GM12874 (cell line): ENCODE results near the gene LTBP1.

ENCODE experiments used
- TF ChIP-seq, protein P1 (sequence below): IDR thresholded peaks from 2 replicates; pipeline ENCODE4 v1.5.1; 2011; ENCODE audit warnings: low read depth, mild to moderate bottlenecking, control low read depth, low read length, moderate library complexity; ENCODE audit not compliant: insufficient read depth

The LTBP1 gene, protein sequence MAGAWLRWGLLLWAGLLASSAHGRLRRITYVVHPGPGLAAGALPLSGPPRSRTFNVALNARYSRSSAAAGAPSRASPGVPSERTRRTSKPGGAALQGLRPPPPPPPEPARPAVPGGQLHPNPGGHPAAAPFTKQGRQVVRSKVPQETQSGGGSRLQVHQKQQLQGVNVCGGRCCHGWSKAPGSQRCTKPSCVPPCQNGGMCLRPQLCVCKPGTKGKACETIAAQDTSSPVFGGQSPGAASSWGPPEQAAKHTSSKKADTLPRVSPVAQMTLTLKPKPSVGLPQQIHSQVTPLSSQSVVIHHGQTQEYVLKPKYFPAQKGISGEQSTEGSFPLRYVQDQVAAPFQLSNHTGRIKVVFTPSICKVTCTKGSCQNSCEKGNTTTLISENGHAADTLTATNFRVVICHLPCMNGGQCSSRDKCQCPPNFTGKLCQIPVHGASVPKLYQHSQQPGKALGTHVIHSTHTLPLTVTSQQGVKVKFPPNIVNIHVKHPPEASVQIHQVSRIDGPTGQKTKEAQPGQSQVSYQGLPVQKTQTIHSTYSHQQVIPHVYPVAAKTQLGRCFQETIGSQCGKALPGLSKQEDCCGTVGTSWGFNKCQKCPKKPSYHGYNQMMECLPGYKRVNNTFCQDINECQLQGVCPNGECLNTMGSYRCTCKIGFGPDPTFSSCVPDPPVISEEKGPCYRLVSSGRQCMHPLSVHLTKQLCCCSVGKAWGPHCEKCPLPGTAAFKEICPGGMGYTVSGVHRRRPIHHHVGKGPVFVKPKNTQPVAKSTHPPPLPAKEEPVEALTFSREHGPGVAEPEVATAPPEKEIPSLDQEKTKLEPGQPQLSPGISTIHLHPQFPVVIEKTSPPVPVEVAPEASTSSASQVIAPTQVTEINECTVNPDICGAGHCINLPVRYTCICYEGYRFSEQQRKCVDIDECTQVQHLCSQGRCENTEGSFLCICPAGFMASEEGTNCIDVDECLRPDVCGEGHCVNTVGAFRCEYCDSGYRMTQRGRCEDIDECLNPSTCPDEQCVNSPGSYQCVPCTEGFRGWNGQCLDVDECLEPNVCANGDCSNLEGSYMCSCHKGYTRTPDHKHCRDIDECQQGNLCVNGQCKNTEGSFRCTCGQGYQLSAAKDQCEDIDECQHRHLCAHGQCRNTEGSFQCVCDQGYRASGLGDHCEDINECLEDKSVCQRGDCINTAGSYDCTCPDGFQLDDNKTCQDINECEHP (N-terminal part only)

DNA sequence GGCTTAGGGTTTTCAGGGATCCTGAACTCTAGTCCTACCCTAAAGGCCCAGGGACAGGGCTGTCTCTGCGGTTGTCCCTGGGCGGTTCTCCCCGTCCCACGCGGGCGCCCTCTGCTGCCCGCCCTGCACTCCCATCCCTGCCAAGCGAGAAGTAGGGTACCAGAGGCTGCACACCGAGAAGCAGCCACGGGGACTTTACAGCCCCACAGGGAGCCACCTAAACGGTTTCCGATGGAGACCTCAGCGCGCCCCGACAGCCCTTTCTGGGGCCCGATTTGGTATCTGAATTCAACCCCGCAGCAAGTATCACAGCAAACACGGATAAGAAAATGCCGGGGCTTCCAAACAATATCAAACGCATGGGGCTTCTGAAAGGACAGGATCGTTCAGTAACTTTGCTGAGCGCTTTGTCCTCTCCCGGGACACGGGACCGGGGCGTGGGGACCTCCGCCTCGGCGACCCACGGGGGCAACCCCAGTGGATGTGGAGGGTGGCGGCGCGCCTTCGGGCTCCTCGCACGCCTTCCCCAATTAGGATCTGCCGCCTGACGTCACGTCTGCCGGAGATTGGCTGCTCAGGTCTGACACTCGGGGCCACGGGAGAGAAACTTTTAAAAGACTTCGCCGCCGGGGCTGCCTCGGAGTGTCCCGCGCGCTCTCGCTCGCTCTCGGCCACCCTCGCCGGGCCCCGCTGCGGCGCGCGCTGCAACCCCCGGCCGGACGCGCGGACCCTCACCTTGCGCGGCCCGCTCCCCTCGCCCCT is at the start of gene LTBP1:
Gene LTBP1 (plus strand): TSS at position 640 of the 762 bp plus-strand sequence. CDS start 372 bp downstream, outside the sequence.
- TF ChIP-seq, protein P1, sequence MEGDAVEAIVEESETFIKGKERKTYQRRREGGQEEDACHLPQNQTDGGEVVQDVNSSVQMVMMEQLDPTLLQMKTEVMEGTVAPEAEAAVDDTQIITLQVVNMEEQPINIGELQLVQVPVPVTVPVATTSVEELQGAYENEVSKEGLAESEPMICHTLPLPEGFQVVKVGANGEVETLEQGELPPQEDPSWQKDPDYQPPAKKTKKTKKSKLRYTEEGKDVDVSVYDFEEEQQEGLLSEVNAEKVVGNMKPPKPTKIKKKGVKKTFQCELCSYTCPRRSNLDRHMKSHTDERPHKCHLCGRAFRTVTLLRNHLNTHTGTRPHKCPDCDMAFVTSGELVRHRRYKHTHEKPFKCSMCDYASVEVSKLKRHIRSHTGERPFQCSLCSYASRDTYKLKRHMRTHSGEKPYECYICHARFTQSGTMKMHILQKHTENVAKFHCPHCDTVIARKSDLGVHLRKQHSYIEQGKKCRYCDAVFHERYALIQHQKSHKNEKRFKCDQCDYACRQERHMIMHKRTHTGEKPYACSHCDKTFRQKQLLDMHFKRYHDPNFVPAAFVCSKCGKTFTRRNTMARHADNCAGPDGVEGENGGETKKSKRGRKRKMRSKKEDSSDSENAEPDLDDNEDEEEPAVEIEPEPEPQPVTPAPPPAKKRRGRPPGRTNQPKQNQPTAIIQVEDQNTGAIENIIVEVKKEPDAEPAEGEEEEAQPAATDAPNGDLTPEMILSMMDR: peak; percentile 78

DNA sequence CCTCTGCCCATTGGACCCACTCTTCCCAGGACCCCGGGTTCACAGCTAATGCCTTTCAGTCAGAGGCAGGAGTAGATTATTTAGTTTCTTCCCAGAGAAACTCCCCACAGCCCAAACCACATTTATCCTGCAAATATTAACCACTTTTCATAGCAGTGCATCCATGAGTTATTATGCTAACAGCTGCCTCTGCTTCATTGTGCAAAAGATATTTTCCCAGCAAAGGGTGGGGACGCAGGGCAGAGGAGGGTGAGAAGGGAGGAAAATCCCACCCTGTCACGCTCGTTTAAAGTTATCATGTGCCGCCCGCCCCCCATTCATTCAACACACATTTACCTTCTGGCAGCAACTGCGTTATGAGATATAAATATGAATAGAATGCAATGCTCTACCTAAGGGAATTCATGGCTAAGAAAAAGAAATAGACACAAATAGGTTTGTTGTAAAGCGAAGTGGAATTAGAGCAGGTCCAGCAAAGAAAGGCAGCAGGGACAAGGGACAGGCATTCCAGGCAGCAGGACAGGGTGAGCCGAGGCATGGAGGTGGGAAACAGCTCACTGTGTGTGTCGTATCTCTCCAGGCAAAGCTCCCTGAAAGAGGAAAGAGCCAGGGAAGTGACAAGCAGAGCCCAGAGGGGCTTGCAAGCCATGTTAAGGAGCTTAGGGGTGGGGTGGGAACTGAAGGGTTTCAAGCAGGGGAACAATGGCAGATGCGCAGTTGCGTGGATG is 46.3 kb upstream of the LTBP1 start:
- TF ChIP-seq, protein P1: no peak

DNA sequence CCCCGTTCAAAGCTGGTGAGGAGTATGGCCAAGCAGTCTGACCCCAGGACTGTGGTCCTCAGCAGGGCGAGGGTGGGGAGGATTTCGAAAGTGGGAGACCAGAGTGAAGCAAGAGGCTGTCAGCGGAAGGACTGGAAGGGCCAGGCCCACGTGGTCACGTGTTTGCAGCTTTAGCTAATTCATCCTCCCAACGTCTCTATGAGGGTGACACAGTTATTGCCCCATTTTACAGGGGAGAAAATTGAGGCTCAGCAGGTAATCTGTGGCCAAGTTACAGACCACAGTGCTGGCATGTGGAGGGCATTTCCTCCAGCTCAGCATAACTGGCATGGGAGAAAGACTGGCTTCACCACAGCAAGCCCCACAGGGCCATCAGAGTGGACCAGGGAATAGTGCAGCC is 45.4 kb upstream of the LTBP1 start:
- TF ChIP-seq, protein P1: no peak

DNA sequence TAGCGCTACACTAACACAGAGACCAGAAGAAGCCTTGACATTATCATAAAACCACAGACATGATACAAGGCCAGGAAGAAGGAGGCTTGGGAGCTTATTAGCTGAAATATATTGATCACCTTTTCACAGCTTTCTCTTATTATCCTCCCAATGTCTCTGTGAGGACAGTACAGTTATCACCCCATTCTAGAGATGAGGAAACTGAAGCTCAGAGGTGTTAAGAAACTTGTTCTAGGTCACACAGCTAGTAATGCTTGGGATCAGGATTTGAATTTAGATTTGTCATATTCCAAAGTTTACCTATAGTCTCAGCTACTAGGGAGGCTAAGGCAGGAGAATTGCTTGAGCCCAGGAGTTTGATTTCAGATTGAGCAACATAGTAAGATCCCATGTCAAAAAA is 44.6 kb upstream of the LTBP1 start:
- TF ChIP-seq, protein P1: no peak

DNA sequence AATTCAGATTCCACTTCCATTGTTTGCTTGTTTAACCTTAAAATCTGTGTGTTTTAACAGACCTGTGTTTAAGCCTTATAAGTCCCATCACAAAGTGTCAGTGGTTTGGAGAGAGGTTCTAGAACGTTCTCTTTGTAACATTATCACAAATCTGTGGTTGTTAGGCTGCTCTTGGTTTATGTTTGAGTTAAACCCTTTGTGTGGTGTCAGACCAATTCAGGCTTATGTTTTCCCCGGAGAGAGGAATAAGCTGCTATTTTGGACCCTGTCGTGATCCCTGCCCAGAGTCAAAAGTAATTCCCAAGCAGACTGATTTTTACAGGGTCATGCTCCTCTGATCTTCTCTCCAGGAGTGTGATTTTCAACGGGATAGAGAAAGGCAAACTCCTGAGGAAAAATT is 43.8 kb upstream of the LTBP1 start:
- TF ChIP-seq, protein P1: no peak

DNA sequence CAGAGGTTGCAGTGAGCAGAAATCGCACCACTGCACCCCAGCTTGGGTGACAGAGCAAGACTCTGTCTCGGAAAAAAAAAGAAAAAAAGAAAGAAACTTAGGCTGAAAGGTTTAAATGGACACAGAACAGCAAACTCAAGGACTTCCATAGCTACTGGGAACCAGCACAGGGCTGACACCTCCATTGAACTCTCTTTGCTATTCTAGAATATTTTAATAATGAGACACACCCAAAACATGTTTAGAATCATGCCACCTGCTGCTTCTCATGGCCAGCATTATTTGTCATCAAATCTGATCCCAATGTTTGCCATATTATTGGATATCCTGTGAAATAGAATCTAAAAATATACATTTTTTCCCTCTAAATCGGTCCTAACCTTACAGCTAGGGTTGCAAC is 42.7 kb upstream of the LTBP1 start:
- TF ChIP-seq, protein P1: no peak
